A673 (cell line): ENCODE results near the gene CERS6.

Experiments used
- CTCF ChIP-seq: fragments of 300-800, 200-600 bp; sonication (generic); conservative IDR thresholded peaks from 2 replicates; pipeline ENCODE4 v1.5.1; 2017; ENCODE audit warnings: low read depth, mild to moderate bottlenecking, antibody characterized with exemption, low read length, moderate library complexity, mixed read lengths
- EZH2 ChIP-seq: fragments of 200-600 bp; sonication (generic); IDR thresholded peaks from 2 replicates; pipeline ENCODE4 v1.6.1; 2017; ENCODE audit warnings: borderline replicate concordance, low read depth, mild to moderate bottlenecking, mixed read lengths, antibody characterized with exemption, low read length; ENCODE audit not compliant: poor library complexity, severe bottlenecking

- TF ChIP-seq EZH2 (no peak), CTCF (no peak)
These were observed 199.1 kb downstream of the CERS6 start for GRCh38 chr2:168655207-168655606.
